Motor neuron (in vitro differentiated cells): ENCODE measurements around the gene CLSTN2. TPM values are rescaled to one million over a fixed set of nuclear protein-coding genes. Genes with fewer than 3 reads are reported as not detected.

ENCODE experiments used
- ATAC-seq, 8 experiments: fragments of 200-7000 bp; cut with Tn5 transposase; replicated peaks in 6 of 8; 2 replicates each; pipeline ENCODE4 v1.8.0; 2021; ENCODE audit warnings: mild to moderate bottlenecking in 8 of 8, moderate library complexity in 8 of 8
- H3K27ac ChIP-seq, 2 donors: fragments of 250-450 bp; sonication (Bioruptor Pico); 2 replicates each; pipeline ENCODE4 v1.9.0; 2021; ENCODE audit warnings: antibody characterized with exemption in 2 of 2, mild to moderate bottlenecking in 2 of 2, moderate library complexity in 1 of 2
- H3K4me1 ChIP-seq, 2 donors: fragments of 250-450 bp; sonication (Bioruptor Pico); replicated peaks in 1 of 2; 2 replicates each; pipeline ENCODE4 v1.6.1; 2021; ENCODE audit warnings: antibody characterized with exemption in 2 of 2, mild to moderate bottlenecking in 2 of 2, moderate library complexity in 1 of 2
- H3K4me3 ChIP-seq, 5 donors: fragments of 250-450 bp; sonication (Bioruptor Pico); 2 replicates each; pipeline ENCODE4 v1.9.0; 2021; ENCODE audit warnings: antibody characterized with exemption in 5 of 5, mild to moderate bottlenecking in 5 of 5, moderate library complexity in 4 of 5
- WGBS, 10 experiments: fragments of 450-650 bp; shearing (Covaris generic); methylation state at CpG; one replicate each; pipeline ENCODE4 v1.0.0; 2022; 5-methylcytosine and 5-hydroxymethylcytosine counted together
- in situ Hi-C, 9 experiments: fragments of 400-800 bp; cut with MboI; loops; one replicate each; pipeline ENCODE4 v1.15.0; 2021; ENCODE audit warnings: low sequenced_read_pairs in 9 of 9, low pct_unique_long_range_greater_than_20kb in 2 of 9; ENCODE audit not compliant: unreplicated experiment in 9 of 9
- total RNA-seq, 8 experiments: library from RNA; unstranded; fragments of 300-600 nt; gene quantifications; 2 replicates each; pipeline versions ENCODE4 v1.2.3 to v1.2.4, GENCODE V29; 2022

CLSTN2 gene
- total RNA-seq, 8 experiments from 2014 or later: 1.2 to 125 (median 27.9) TPM

- Histone ChIP-seq H3K27ac (no peak overlapping the region), H3K4me1 (no peaks in the 10 kb centered on the region), H3K4me3 (no peak overlapping the region)
- 0 to 100% (median 80%) methylated on average over 1 of the region's 2 CpGs; no CpG with 5 or more reads in 3 of the 10 experiments for WGBS, 10 experiments
- no peak for ATAC-seq
- in situ Hi-C loops: no loop called here
These were observed 617.4 kb downstream of the CLSTN2 start for GRCh38 chr3:140552403-140552802.

GRCh38 chr3:140552898-140553297 lies 617.9 kb downstream of the CLSTN2 start:
- WGBS, 10 experiments: 40 to 100% (median 96%) methylated on average over 2 to 5 of the region's 5 CpGs; no CpG with 5 or more reads in 5 of the 10 experiments
- no peaks in the 10 kb centered on the region for H3K4me1 ChIP-seq
- no peak overlapping the region for H3K4me3 ChIP-seq
- in situ Hi-C loops: no loop called here
- no peak overlapping the region for H3K27ac ChIP-seq
- ATAC-seq: no peak

GRCh38 chr3:140553591-140553990 lies 618.6 kb downstream of the CLSTN2 start:
- H3K27ac ChIP-seq: no peak overlapping the region
- no peak overlapping the region for H3K4me3 ChIP-seq
- WGBS, 10 experiments: 0 to 92% (median 76%) methylated on average over 1 to 3 of the region's 4 CpGs
- in situ Hi-C loops: no loop called here
- ATAC-seq: no peak
- no peaks in the 10 kb centered on the region for H3K4me1 ChIP-seq

- peaks cover 3 to 12% of the 10 kb centered on the region in 2 donors for H3K4me1 ChIP-seq
- no peak for ATAC-seq
- no peak overlapping the region for H3K4me3 ChIP-seq
- in situ Hi-C loops: no loop called here
- H3K27ac ChIP-seq: no peak overlapping the region
- WGBS, 10 experiments: 0 to 86% (median 63%) methylated on average over 1 to 3 of the region's 3 CpGs; no CpG with 5 or more reads in 5 of the 10 experiments
These were observed 620.7 kb downstream of the CLSTN2 start for GRCh38 chr3:140555666-140556065.

GRCh38 chr3:140557476-140557875 lies 622.5 kb downstream of the CLSTN2 start:
- in situ Hi-C loops: no loop called here
- Histone ChIP-seq H3K27ac (no peak overlapping the region), H3K4me3 (no peak overlapping the region), H3K4me1 (peaks cover 3 to 12% of the 10 kb centered on the region in 2 donors)
- 6 to 100% (median 78%) methylated on average over 1 to 3 of the region's 4 CpGs; no CpG with 5 or more reads in 4 of the 10 experiments for WGBS, 10 experiments
- ATAC-seq: no peak

- in situ Hi-C loops: no loop called here
- peaks cover 3 to 12% of the 10 kb centered on the region in 2 donors for H3K4me1 ChIP-seq
- H3K27ac ChIP-seq: no peak overlapping the region
- no peak for ATAC-seq
- WGBS, 10 experiments: 0 to 90% (median 52%) methylated on average over 2 of the region's 4 CpGs; no CpG with 5 or more reads in 7 of the 10 experiments
- H3K4me3 ChIP-seq: no peak overlapping the region
These were observed 624.6 kb downstream of the CLSTN2 start for GRCh38 chr3:140559546-140559945.

- Histone ChIP-seq H3K4me1 (peaks cover 3 to 12% of the 10 kb centered on the region in 2 donors), H3K4me3 (no peak overlapping the region), H3K27ac (no peak overlapping the region)
- no peak for ATAC-seq
- in situ Hi-C loops: no loop called here
- 11 to 100% (median 75%) methylated on average over 1 to 7 of the region's 7 CpGs; no CpG with 5 or more reads in 3 of the 10 experiments for WGBS, 10 experiments
These were observed 628.3 kb downstream of the CLSTN2 start for GRCh38 chr3:140563206-140563760.

GRCh38 chr3:140568131-140568530 lies 633.1 kb downstream of the CLSTN2 start:
- Histone ChIP-seq H3K4me1 (peaks cover 0 to 7% of the 10 kb centered on the region in 2 donors), H3K4me3 (no peak overlapping the region), H3K27ac (no peak overlapping the region)
- 33 to 100% (median 84%) methylated on average over 1 to 2 of the region's 2 CpGs for WGBS, 10 experiments
- in situ Hi-C loops: no loop called here
- ATAC-seq: no peak

- no peak overlapping the region for H3K27ac ChIP-seq
- no peak overlapping the region for H3K4me3 ChIP-seq
- in situ Hi-C loops: no loop called here
- peaks cover 0 to 12% of the 10 kb centered on the region in 2 donors for H3K4me1 ChIP-seq
- ATAC-seq: no peak
- 43 to 100% (median 90%) methylated on average over 1 to 3 of the region's 3 CpGs; no CpG with 5 or more reads in 4 of the 10 experiments for WGBS, 10 experiments
These were observed 634.0 kb downstream of the CLSTN2 start for GRCh38 chr3:140568842-140569520.

- Histone ChIP-seq H3K4me1 (peaks cover 12 to 23% of the 10 kb centered on the region in 2 donors), H3K4me3 (no peak overlapping the region), H3K27ac (no peak overlapping the region)
- in situ Hi-C loops: no loop called here
- WGBS, 10 experiments: 13 to 100% (median 76%) methylated on average over 1 to 3 of the region's 3 CpGs; no CpG with 5 or more reads in 2 of the 10 experiments
- no peak for ATAC-seq
These were observed 635.6 kb downstream of the CLSTN2 start for GRCh38 chr3:140570602-140571001.

- WGBS, 10 experiments: 60 to 100% (median 100%) methylated on average over 1 of the region's 1 CpG; no CpG with 5 or more reads in 7 of the 10 experiments
- in situ Hi-C loops: no loop called here
These were observed 636.9 kb downstream of the CLSTN2 start for GRCh38 chr3:140571836-140572235.

GRCh38 chr3:140572334-140572733 lies 637.3 kb downstream of the CLSTN2 start:
- 40 to 80% methylated on average over 1 of the region's 1 CpG; no CpG with 5 or more reads in 8 of the 10 experiments for WGBS, 10 experiments
- Histone ChIP-seq H3K4me1 (peaks cover 12 to 23% of the 10 kb centered on the region in 2 donors), H3K4me3 (no peak overlapping the region), H3K27ac (no peak overlapping the region)
- no peak for ATAC-seq
- in situ Hi-C loops: no loop called here

More at GRCh38 chr3:140571836-140572235, 636.9 kb downstream of the CLSTN2 start:
- no peak for ATAC-seq
- Histone ChIP-seq H3K4me1 (peaks cover 12 to 23% of the 10 kb centered on the region in 2 donors), H3K4me3 (no peak overlapping the region), H3K27ac (no peak overlapping the region)

- no peak overlapping the region for H3K27ac ChIP-seq
- ATAC-seq: peak in 3 of 8 experiments; percentile 51 to 93 (median 71)
- H3K4me1 ChIP-seq: peaks cover 12 to 23% of the 10 kb centered on the region in 2 donors
- 0 to 80% (median 44%) methylated on average over 1 to 2 of the region's 3 CpGs; no CpG with 5 or more reads in 6 of the 10 experiments for WGBS, 10 experiments
- in situ Hi-C loops: no loop called here
- no peak overlapping the region for H3K4me3 ChIP-seq
These were observed 638.0 kb downstream of the CLSTN2 start for GRCh38 chr3:140573011-140573410.
